WTC11 (cell line): ENCODE measurements around the gene VGF.

Source experiments
- ATF6 ChIP-seq: sonication (generic); formaldehyde crosslinking; IDR thresholded peaks from 2 replicates; pipeline ENCODE4 v1.8.1; 2023; ENCODE audit warnings: mild to moderate bottlenecking, missing genetic modification reagents
- CREM ChIP-seq: sonication (generic); formaldehyde crosslinking; IDR thresholded peaks from 2 replicates; pipeline ENCODE4 v1.8.1; 2022; ENCODE audit warnings: mild to moderate bottlenecking, missing genetic modification reagents, moderate library complexity
- CTCF ChIP-seq: fragments of 200-600 bp; IDR thresholded peaks from 2 replicates; pipeline ENCODE4 v1.8.0; 2022; ENCODE audit warnings: antibody characterized with exemption
- E2F5 ChIP-seq: sonication (generic); formaldehyde crosslinking; IDR thresholded peaks from 2 replicates; pipeline ENCODE4 v1.8.1; 2022; ENCODE audit warnings: mild to moderate bottlenecking, moderate library complexity, missing genetic modification reagents
- ESRRA ChIP-seq: sonication (generic); formaldehyde crosslinking; IDR thresholded peaks from 2 replicates; pipeline ENCODE4 v1.8.1; 2022; ENCODE audit warnings: mild to moderate bottlenecking, missing genetic modification reagents, borderline replicate concordance
- GRHL2 ChIP-seq: fragments of 250-450 bp; sonication (Bioruptor Pico); IDR thresholded peaks from 2 replicates; pipeline ENCODE4 v1.8.0; 2022; ENCODE audit warnings: mild to moderate bottlenecking, moderate library complexity; ENCODE audit not compliant: insufficient replicate concordance, severe bottlenecking
- NFYB ChIP-seq: sonication (generic); formaldehyde crosslinking; conservative IDR thresholded peaks from 2 replicates; pipeline ENCODE4 v1.8.0; 2022; ENCODE audit warnings: low read depth, missing genetic modification reagents
- RELA ChIP-seq: sonication (generic); formaldehyde crosslinking; IDR thresholded peaks from 2 replicates; pipeline ENCODE4 v1.8.1; 2022; ENCODE audit warnings: missing genetic modification reagents, mild to moderate bottlenecking, borderline replicate concordance
- ZNF138 ChIP-seq: sonication (generic); formaldehyde crosslinking; conservative IDR thresholded peaks from 2 replicates; pipeline ENCODE4 v1.8.1; 2022; ENCODE audit warnings: mild to moderate bottlenecking, moderate library complexity, missing genetic modification reagents

GRCh38 chr7:101210143-101210542 is 44.8 kb upstream of the VGF start:
- no peak for TF ChIP-seq ESRRA (CRISPR knock-in tag)
- TF ChIP-seq E2F5 = no peak
- no peak for TF ChIP-seq ZNF138
- no peak for TF ChIP-seq CTCF
- no peak for TF ChIP-seq CREM (CRISPR knock-in tag)
- TF ChIP-seq ATF6 (CRISPR knock-in tag) = no peak
- no peak for TF ChIP-seq RELA (CRISPR knock-in tag)
- no peak for TF ChIP-seq GRHL2 (CRISPR knock-in tag)
- no peak for TF ChIP-seq NFYB (CRISPR knock-in tag)
